Urinary bladder (tissue), 4 donors: ENCODE results near the gene AUP1. TPM values are rescaled to one million over a fixed set of nuclear protein-coding genes. Genes with fewer than 3 reads are reported as not detected.

Experiments used
- DNase-seq: peaks from one replicate; pipeline ENCODE4 v3.0.0-alpha.2; 2015; ENCODE audit errors: extremely low spot score
- H3K27ac ChIP-seq: one replicate; pipeline ENCODE4 v1.5.1; 2013; ENCODE audit warnings: low read depth, mild to moderate bottlenecking, moderate library complexity
- H3K36me3 ChIP-seq: one replicate; pipeline ENCODE4 v1.6.1; 2013; ENCODE audit warnings: mild to moderate bottlenecking, moderate library complexity; ENCODE audit not compliant: insufficient read depth
- H3K4me1 ChIP-seq: one replicate; pipeline ENCODE4 v1.6.1; 2013; ENCODE audit warnings: mild to moderate bottlenecking, moderate library complexity; ENCODE audit not compliant: insufficient read depth
- H3K4me3 ChIP-seq: one replicate; pipeline ENCODE4 v1.5.1; 2013; ENCODE audit warnings: low read depth, low read length
- WGBS: extraction: QIAGEN DNeasy Blood & Tissue Kit; methylation state at CpG from one replicate; pipeline ENCODE4 v1.1.7; 2013; 5-methylcytosine and 5-hydroxymethylcytosine counted together
- polyA plus RNA-seq: library from polyadenylated mRNA; stranded (reverse); fragments of 200-250 nt; gene quantifications from one replicate; pipeline ENCODE4 v1.2.3, GENCODE V29; 2013
- total RNA-seq: library from RNA; depleted of rRNA; stranded (reverse); fragments of >200 nt; gene quantifications from one replicate; pipeline ENCODE4 v1.2.3, GENCODE V29; 2014
- donor health status: healthy with polysubstance abuse.
- donor health status: healthy.

AUP1 gene
- total and polyA plus RNA-seq, 2 donors, result 57.7 to 112 TPM

GRCh38 chr2:74507145-74507925 lies 22.2 kb downstream of the AUP1 start, which contains the start of gene PCGF1:
Gene PCGF1, minus strand, starts transcription at chr2:74507695. Its CDS starts 27 bp downstream, at chr2:74507668.
- peak; percentile 97 for DNase-seq
- Histone ChIP-seq H3K4me3 (peak within 1 kb of the TSS; percentile 54), H3K36me3 (no peaks in the 10 kb centered on the region), H3K4me1 (no peaks in the 10 kb centered on the region), H3K27ac (peak within 1 kb of the TSS; percentile 95)
- under 1% methylated on average over 56 of the region's 56 CpGs for WGBS

DNA sequence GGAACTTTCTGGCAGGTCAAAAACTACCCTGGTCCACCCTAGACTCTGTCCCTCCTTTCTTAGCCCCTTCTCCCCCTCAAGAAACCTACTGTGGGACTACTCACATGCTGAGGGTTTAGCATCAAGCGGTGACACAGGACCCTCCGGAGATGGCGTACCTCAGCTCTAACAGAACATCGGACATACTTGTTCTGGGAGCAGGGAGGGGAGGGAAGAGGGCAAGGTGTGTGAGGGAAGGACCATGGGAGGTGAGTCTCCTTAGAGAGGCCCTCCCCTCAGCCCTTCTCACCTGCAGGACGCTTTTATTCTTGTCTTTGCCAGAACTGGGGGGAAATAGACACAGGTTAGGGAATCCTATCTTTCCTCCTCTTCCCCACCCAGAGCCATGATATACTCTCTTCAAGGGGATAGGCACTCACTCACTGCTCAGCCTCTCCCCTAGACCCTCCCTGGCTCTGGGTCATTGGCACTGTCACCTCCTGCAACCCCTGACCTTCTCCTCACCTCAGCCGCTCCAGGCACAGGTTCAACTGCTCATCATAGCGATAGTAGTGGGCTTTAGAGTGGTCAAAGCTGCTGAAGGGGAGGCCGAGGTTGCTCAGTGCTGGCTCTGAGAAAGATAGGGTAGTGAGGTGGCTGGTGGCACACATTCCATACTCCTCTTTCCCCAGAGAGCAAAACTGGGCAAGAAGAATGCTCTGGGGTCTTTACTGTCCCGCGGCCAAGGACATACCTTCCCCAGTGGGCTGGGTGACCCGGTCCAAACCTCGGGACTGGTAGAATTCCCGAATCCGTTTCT lies 23.9 kb downstream of the AUP1 start:
- no peaks in the 10 kb centered on the region for H3K4me1 ChIP-seq
- no peaks in the 10 kb centered on the region for H3K36me3 ChIP-seq
- H3K27ac ChIP-seq, result no peak overlapping the region
- no peak for DNase-seq
- 96% methylated on average over 14 of the region's 14 CpGs for WGBS
- no peak overlapping the region for H3K4me3 ChIP-seq

DNA sequence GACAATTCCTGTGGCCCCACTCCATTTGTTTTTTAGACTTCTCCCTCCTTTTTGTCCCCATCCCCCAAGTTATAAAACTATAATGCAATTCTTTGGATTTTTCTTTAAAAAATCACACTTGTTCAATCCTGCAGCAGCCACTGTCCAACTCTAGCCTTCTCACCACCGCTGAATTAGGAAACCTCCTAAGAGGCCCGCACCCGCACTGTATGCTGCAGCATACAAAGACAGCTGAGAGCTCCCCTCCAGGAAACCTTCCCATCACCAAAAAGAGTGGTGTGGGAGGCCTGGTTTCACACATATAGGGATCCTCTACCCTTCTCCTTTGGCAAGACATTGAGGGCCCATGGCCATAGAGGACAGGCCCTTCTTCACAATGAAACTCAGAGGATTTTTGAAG lies 24.9 kb downstream of the AUP1 start:
- Histone ChIP-seq H3K36me3 (no peaks in the 10 kb centered on the region), H3K27ac (no peak overlapping the region), H3K4me1 (no peaks in the 10 kb centered on the region), H3K4me3 (no peak overlapping the region)
- no peak for DNase-seq
- WGBS, result 95% methylated on average over 3 of the region's 3 CpGs

DNA sequence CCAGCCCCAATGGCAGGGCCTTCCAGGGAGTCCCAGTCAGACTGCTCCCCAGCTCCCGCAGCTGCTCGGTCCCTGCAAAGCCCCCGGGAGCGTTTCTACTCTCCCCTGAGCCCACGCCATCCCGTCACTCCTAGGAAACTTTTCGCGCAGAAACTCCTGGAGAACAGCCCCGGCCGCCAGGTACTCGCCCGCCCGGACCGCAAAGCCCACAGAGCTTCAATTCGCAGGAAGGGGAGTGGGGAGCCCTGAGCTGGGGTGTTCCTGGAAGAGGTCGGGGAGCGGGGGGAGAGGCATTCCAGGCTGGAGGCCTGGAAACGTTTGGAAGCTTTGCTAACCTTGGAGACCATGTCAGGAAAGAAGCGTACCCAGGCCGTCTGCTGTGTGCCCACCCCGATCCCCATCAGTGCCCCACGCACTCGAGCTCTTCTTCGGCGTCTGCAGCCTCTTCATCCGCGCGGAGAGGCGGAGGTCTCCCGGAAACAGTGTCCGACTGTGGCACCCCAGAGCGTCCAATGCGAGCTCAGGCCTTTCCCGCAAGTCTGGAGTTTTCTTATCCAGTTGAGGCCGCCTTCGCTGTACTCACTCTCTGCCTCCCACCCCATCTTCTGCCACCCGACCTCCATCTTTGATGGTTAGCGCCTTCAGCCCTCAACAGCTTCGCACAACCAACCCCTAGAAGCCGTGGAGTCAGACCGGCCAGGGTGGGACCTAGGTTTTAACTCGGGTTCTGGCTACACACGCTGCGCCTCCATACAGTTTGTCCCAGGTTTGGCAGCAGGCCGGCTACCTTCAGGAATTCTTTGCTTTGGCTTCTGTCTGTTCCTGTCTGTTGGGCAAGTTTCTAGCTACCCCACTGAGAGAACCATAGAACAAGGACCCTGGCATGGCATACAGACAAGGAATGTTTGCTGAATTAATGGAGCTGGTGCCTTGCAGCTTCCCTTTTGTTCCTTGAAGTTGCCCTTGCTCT lies 25.7 kb downstream of the AUP1 start:
- Histone ChIP-seq H3K4me1 (no peaks in the 10 kb centered on the region), H3K27ac (no peak overlapping the region), H3K4me3 (peak overlapping the region; percentile 48), H3K36me3 (no peaks in the 10 kb centered on the region)
- DNase-seq, result no peak
- WGBS, result 43% methylated on average over 45 of the region's 45 CpGs

- DNase-seq, result no peak
- H3K4me3 ChIP-seq, result peak overlapping the region; percentile 48
- no peaks in the 10 kb centered on the region for H3K4me1 ChIP-seq
- 3% methylated on average over 67 of the region's 67 CpGs for WGBS
- H3K36me3 ChIP-seq, result no peaks in the 10 kb centered on the region
- H3K27ac ChIP-seq, result no peak overlapping the region
These were observed 26.6 kb downstream of the AUP1 start for GRCh38 chr2:74502720-74503505.

DNA sequence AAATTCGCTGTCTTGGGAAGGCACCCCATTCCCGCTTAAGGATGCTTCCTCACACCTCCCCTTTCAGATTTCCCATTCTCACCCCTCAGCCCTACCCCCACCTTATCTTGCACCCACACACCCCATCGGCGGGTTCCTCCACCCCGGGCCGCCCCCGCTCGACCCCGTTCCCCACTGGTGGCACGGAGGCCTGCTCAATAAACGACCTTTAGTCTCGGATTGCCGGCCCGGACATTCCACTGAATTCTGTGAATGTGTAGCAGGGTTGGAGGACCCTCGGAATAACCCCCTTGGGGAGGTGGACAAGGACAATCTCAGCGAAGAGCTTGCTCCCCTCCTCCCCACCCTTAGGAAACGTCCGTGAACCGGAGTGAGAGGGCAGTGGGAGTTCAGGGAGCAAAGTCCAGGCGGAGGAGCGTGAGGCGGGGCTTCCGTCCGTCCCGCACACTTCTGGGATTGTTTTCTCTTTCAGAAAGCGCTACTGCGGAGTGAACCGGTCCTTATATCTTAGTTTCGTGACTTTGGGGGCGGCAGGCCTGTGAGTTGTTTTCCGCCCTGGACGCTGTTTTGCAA lies 27.3 kb downstream of the AUP1 start:
- Histone ChIP-seq H3K4me3 (peak overlapping the region; percentile 48), H3K4me1 (no peaks in the 10 kb centered on the region), H3K36me3 (no peaks in the 10 kb centered on the region), H3K27ac (no peak overlapping the region)
- DNase-seq, result no peak
- WGBS, result 29% methylated on average over 32 of the region's 32 CpGs

DNA sequence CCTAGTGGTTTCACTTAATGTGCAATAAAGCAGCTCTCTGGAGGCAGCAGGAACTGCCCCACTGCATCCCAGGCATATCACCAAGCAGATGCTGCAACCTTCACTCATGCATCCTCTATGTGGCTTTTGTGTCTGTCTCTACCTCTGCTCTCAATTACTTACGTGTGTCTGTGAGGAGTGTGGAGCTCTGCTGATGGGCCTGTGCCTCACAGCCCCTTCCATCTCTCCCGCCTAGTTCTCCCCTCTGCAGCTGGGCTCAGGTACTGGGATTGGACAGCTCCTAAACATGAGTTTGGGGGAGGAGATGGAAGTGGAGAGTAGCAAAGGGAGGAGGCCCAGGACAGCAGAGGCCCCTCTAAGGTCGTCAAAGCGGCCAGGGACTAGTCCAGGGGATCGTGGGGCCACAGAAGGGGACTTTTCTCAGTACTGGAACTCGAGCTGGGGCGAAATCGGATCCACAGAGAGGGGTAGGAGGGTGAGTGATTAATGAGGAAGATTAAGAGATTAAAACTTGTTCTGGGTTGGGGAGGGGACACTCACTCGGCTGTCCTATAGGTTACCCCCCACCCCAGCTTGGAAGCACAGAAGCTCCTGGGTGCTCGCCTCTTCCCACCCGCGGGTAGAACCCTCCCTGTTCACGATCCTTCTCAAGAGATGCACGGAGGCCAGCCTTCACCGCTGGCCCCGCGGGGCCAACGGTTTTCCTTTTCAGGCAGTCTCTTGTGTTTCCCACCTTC lies 28.0 kb downstream of the AUP1 start:
- WGBS, result 81% methylated on average over 18 of the region's 18 CpGs
- H3K4me1 ChIP-seq, result no peaks in the 10 kb centered on the region
- H3K27ac ChIP-seq, result no peak overlapping the region
- no peaks in the 10 kb centered on the region for H3K36me3 ChIP-seq
- no peak for DNase-seq
- no peak overlapping the region for H3K4me3 ChIP-seq

GRCh38 chr2:74500578-74500946 lies 28.9 kb downstream of the AUP1 start:
- DNase-seq, result no peak
- H3K27ac ChIP-seq, result no peak overlapping the region
- H3K4me3 ChIP-seq, result no peak overlapping the region
- no peaks in the 10 kb centered on the region for H3K4me1 ChIP-seq
- H3K36me3 ChIP-seq, result no peaks in the 10 kb centered on the region

DNA sequence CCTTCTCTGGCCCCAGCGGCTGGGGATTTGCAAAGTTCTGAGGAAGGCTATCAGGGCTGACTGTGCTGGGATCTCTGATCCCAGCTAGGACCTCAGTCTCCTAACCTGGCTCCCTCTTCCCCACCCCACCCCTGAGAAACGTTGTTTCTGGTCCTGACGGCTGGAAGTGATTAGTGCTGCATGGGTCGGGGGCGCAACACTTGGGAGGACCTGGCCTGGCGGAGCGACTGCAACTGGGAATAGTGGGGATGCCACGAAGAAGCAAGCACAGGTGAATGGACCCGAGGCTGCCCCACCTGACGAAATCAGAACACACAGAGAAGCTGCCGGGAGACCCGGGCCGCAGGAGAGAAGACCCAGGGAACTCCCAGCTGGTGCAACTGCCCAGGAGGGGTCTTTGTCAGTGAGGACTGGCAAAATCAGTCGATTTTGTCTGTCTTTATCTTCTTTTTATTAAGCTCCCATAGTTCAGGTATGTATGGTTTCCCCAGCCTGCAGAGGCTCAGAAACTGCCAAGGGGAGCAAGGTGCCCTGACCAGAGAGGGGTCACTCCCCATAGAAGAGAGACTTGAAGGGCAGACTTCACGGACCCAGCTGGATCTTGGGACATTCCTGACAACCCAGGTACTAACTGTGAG lies 29.4 kb downstream of the AUP1 start:
- H3K4me3 ChIP-seq, result no peak overlapping the region
- no peak for DNase-seq
- WGBS, result 47% methylated on average over 15 of the region's 15 CpGs

DNA sequence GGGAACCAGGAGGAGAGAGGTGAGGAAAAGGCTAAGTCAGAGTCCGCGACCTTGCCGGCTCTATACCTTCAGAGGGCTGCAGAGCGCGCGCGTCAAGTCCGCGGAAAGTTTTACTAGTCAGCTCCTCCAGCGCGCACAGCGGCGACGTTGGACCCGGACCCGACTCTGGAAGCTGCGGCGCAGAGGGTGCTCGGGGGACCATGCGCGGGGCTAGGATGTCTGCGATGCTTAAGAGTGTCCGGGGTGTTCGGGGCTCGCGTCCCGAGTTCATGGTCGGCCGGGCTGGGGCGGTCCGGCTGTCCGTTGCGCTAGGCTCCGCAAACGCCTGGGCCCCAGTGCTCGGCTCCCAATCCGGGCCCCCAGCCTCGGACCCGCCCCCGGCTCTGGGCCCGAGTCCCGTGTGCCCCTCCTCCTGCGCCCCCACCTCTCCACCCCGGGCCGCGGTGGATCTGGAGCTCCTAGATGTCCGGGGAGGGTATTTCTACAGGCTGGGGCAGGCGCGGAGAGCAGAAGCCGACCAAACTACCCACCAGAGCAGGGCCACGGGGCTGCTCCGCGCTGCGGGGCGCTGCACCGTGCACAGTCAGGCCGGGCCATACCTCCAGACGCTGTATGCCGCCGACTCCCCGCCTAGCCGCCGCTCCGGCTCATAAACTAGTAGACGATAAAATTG lies 30.1 kb downstream of the AUP1 start, which contains the start of gene LBX2:
TSS of gene LBX2 (minus strand) at position 337 of the 673 bp plus-strand sequence. CDS start at position 271, 66 bp downstream.
- 2% methylated on average over 65 of the region's 65 CpGs for WGBS
- H3K4me3 ChIP-seq, result no peak within 1 kb of the TSS

More for the DNA sequence above, 29.4 kb downstream of the AUP1 start:
- Histone ChIP-seq H3K27ac (no peak overlapping the region), H3K36me3 (no peaks in the 10 kb centered on the region), H3K4me1 (no peaks in the 10 kb centered on the region)

More for the DNA sequence above, 30.1 kb downstream of the AUP1 start, which contains the start of gene LBX2:
- Histone ChIP-seq H3K36me3 (no peaks in the 10 kb centered on the region), H3K27ac (no peak within 1 kb of the TSS), H3K4me1 (no peaks in the 10 kb centered on the region)
- no peak for DNase-seq
